Measurements from ENCODE around the gene ZNF791. TPM values are rescaled to one million over a fixed set of nuclear protein-coding genes. Genes with fewer than 3 reads are reported as not detected.
A peak's percentile ranks its signal among the peaks of the same experiment; 100 is the strongest.
"Not testable (repeated sequence)": the region's sequence is repeated elsewhere in the genome, so short reads cannot be mapped to it uniquely, and the experiment has no call there.

The ZNF791 gene
- total RNA-seq, 1 donor from 2014 or later, result 6.9 TPM

DNA sequence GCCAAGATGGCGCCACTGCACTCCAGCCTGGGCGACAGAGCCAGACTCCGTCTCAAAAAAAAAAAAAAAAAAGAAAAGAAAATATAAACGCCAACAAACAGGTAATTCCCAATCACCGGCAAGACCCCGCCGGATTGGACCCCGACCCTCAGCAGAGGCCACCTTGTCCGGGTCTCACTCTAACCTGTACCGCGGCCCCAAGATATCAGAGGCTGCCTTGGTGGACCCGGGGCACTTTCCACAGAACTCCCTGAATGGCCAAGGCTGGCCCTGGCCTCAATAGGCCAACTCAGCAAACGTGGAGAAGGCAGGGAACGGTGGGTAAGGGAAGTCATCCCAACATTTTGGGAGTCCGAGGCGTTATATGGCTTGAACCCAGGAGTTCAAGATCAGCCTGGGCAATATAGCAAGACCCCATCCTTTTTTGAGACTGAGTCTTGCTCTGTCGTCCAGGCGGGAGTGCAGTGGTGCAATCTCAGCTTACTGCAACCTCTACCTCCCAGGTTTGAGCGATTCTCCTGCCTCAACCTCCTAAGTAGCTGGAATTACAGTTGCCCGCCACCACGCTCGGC, 28.0 kb downstream of the ZNF791 start:
- no peaks in the 10 kb centered on the region for H3K36me3 ChIP-seq
- intact Hi-C loops (cut with DNase I), result no loop called here
- DNase-seq (ENCODE audit: low spot score in 2 of 2), result no peak
- TF ChIP-seq, protein P1, sequence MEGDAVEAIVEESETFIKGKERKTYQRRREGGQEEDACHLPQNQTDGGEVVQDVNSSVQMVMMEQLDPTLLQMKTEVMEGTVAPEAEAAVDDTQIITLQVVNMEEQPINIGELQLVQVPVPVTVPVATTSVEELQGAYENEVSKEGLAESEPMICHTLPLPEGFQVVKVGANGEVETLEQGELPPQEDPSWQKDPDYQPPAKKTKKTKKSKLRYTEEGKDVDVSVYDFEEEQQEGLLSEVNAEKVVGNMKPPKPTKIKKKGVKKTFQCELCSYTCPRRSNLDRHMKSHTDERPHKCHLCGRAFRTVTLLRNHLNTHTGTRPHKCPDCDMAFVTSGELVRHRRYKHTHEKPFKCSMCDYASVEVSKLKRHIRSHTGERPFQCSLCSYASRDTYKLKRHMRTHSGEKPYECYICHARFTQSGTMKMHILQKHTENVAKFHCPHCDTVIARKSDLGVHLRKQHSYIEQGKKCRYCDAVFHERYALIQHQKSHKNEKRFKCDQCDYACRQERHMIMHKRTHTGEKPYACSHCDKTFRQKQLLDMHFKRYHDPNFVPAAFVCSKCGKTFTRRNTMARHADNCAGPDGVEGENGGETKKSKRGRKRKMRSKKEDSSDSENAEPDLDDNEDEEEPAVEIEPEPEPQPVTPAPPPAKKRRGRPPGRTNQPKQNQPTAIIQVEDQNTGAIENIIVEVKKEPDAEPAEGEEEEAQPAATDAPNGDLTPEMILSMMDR (IDR thresholded peaks at IDR 0.05), result no peak
- H3K4me3 ChIP-seq, result no peak overlapping the region
- H3K27ac ChIP-seq, result no peak overlapping the region
- peaks cover 0 to 7% of the 10 kb centered on the region in 2 donors for H3K4me1 ChIP-seq
- no peaks in the 10 kb centered on the region for H3K27me3 ChIP-seq
- H3K9me3 ChIP-seq, result no peaks in the 10 kb centered on the region

DNA sequence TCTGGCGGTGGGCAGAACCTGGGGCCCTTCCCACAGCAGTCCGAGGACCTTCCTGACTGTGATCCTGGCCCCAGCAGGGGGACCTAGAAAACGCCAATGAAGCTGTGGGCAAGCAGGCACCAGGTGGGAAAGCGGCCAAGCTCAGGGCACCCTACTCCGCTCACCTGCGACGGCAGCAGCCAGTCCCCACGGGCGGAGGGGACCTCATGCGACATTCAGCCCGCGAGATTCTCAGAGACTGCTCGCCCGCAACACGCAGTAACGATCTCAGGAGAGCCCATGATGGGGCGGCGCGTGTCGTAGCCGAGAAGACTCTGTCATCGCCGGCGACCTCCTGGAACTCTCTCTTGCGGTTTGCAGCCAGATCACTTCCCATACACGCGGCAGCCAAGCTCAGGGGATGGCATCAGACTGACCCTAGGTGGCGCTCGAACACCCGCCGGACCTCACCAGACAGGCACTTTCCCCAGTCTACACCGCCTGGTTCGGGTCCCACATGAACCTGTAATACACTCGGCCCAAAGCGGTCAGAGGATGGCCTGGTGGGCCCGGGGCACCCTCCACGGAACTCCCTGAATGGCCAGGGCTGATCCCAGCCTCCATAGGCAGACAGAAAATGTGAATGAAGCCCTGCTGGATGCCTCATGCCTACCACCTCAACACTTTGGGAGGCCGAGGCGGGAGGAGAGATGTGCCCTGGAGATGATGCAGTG, 29.3 kb downstream of the ZNF791 start:
- Histone ChIP-seq H3K27me3 (no peaks in the 10 kb centered on the region), H3K4me1 (peaks cover 0 to 7% of the 10 kb centered on the region in 2 donors), H3K4me3 (peak overlapping the region; percentile 10 to 52), H3K36me3 (no peaks in the 10 kb centered on the region), H3K27ac (no peak overlapping the region), H3K9me3 (no peaks in the 10 kb centered on the region)
- DNase-seq (ENCODE audit: low spot score in 2 of 2), result peak; percentile 56 to 91
- TF ChIP-seq, protein P1 (IDR thresholded peaks at IDR 0.05), result peak; percentile 40 to 87 (median 68)
- intact Hi-C loops (cut with DNase I), result no loop called here

DNA sequence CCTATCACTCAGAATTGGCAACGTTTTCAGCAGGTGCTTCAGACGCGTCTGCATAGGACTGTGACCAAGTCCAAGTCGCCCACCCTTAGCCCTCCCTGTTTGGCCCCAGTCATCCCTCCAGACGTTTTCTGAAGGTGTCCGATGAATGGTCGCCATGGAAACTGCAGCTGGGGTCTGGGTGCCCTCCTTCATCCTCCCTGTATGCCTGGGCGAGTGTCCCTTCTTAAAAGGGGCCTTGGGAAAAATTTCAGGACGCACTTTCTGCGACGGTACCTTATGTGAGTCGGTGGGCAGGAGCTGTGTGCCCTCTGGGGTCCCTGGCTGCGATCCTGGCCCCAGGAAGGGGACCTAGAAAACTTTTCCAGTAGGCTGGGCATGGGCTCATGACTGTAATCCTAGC, 30.7 kb downstream of the ZNF791 start:
- intact Hi-C loops (cut with DNase I), result no loop called here
- no peak for DNase-seq (ENCODE audit: low spot score in 2 of 2)
- Histone ChIP-seq H3K36me3 (no peaks in the 10 kb centered on the region), H3K27ac (no peak overlapping the region), H3K27me3 (no peaks in the 10 kb centered on the region), H3K4me3 (no peak overlapping the region), H3K9me3 (no peaks in the 10 kb centered on the region), H3K4me1 (peaks cover 0 to 7% of the 10 kb centered on the region in 2 donors)
- TF ChIP-seq, protein P1 (IDR thresholded peaks at IDR 0.05), result no peak

DNA sequence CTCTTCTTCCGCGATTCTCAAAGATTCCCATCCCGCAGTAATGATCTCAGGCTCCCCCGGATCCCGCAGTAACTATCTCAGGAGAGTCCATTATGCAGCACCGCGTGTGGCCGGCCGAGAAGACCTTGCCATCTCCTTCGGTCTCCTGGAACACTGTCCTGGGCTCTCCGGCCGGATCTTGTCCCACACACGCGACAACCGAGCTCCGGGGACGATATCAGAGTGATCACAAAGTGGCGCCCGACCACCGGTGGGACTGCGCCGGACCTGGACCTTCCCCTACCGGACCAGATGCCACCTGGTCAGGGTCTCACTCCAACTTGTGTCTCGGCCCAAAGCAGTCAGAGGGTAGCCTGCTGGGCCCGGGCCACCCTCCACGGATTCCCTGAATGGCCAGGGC, 31.8 kb downstream of the ZNF791 start:
- no peak for DNase-seq (ENCODE audit: low spot score in 2 of 2)
- Histone ChIP-seq H3K27me3 (no peaks in the 10 kb centered on the region), H3K4me3 (no peak overlapping the region), H3K4me1 (peaks cover 0 to 7% of the 10 kb centered on the region in 2 donors), H3K36me3 (no peaks in the 10 kb centered on the region), H3K27ac (no peak overlapping the region), H3K9me3 (no peaks in the 10 kb centered on the region)
- intact Hi-C loops (cut with DNase I), result no loop called here
- TF ChIP-seq, protein P1 (IDR thresholded peaks at IDR 0.05), result no peak

DNA sequence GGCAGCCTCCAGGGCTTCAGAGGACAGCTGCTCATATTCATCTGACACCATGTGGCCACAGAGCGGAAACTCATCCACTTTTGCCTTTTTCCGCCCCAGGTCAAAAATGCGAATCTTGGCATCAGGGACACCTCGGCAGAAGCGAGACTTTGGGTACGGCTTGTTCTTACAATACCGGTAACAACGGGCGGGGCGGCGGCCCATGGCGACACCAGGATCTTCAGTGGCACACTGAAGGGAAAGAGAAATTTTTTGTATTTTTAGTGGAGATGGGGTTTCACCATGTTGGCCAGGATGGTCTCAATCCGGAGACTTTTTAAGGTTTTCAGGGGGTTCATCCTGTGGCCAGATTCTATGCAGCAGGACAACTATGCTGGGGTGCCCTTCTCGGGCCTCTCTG, 33.0 kb downstream of the ZNF791 start:
- H3K27ac ChIP-seq; DNase-seq (ENCODE audit: low spot score in 2 of 2); H3K36me3 ChIP-seq; H3K9me3 ChIP-seq; H3K4me3 ChIP-seq; H3K27me3 ChIP-seq; intact Hi-C loops (cut with DNase I): not testable (repeated sequence)
- peaks cover 6 to 20% of the 10 kb centered on the region in 2 donors for H3K4me1 ChIP-seq

DNA sequence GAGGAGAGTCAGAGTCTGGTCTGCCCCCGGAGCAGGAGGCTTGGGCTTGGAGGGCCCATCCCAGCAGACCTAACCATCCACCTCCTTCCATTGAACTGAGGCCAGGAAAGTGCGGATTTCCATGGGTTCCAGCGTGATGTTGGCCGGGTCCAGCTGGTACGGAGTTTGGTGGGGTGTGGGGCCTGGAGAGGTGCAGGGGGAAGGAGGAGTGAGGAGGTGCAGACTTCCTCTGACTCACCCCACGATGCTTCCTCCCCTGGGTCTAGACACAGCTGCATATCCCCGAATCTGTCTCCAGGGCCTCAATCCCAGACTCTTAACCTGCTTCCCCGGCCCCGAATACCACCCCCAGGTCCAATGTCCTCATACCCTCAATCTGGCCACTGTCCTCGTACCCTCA, 35.8 kb downstream of the ZNF791 start:
- DNase-seq (ENCODE audit: low spot score in 2 of 2), result no peak
- H3K9me3 ChIP-seq, result no peaks in the 10 kb centered on the region
- TF ChIP-seq, protein P1 (IDR thresholded peaks at IDR 0.05), result no peak
- intact Hi-C loops (cut with DNase I), result no loop called here
- H3K4me1 ChIP-seq, result peaks cover 6 to 13% of the 10 kb centered on the region in 2 donors
- no peak overlapping the region for H3K27ac ChIP-seq
- H3K27me3 ChIP-seq, result no peaks in the 10 kb centered on the region
- H3K4me3 ChIP-seq, result no peak overlapping the region
- H3K36me3 ChIP-seq, result peaks cover 0 to 6% of the 10 kb centered on the region in 2 donors
